CD4-positive, alpha-beta T cell treated with Interleukin-17A for 4 hours (primary cell): ENCODE results near the gene PYHIN1.
A peak's percentile ranks its signal among the peaks of the same experiment; 100 is the strongest.
"Not testable (repeated sequence)": the region's sequence is repeated elsewhere in the genome, so short reads cannot be mapped to it uniquely, and the experiment has no call there.

Source experiments
- DNase-seq: peaks from one replicate; pipeline ENCODE4 v3.0.0-alpha.2; 2020; ENCODE audit warnings: mixed read lengths

PYHIN1 gene

GRCh38 chr1:158983235-158983634, 51.9 kb downstream of the PYHIN1 start:
- DNase-seq, result no peak

GRCh38 chr1:158984386-158984785, 53.0 kb downstream of the PYHIN1 start:
- no peak for DNase-seq

- no peak for DNase-seq
Observed at GRCh38 chr1:158989424-158989823, 58.1 kb downstream of the PYHIN1 start.

GRCh38 chr1:158992787-158993312, 61.5 kb downstream of the PYHIN1 start:
- DNase-seq, result no peak

GRCh38 chr1:158996998-158997397, 65.6 kb downstream of the PYHIN1 start:
- DNase-seq, result no peak

GRCh38 chr1:158998037-158998780, 66.9 kb downstream of the PYHIN1 start:
- no peak for DNase-seq

GRCh38 chr1:158998781-158999161, 67.4 kb downstream of the PYHIN1 start:
- peak; percentile 63 for DNase-seq

- DNase-seq, result no peak
Observed at GRCh38 chr1:158999316-159000069, 68.1 kb downstream of the PYHIN1 start.

GRCh38 chr1:159000070-159000409, 68.7 kb downstream of the PYHIN1 start:
- DNase-seq, result no peak

- no peak for DNase-seq
Observed at GRCh38 chr1:159000625-159001024, 69.3 kb downstream of the PYHIN1 start.

- DNase-seq, result no peak
Observed at GRCh38 chr1:159005161-159005560, 73.8 kb downstream of the PYHIN1 start.

GRCh38 chr1:159005676-159006075, 74.3 kb downstream of the PYHIN1 start:
- DNase-seq, result no peak

GRCh38 chr1:159006210-159006807, 75.0 kb downstream of the PYHIN1 start:
- not testable (repeated sequence) for DNase-seq

- no peak for DNase-seq
Observed at GRCh38 chr1:159007726-159008125, 76.4 kb downstream of the PYHIN1 start.

- peak; percentile 63 for DNase-seq
Observed at GRCh38 chr1:159008744-159009188, 77.4 kb downstream of the PYHIN1 start.

- no peak for DNase-seq
Observed at GRCh38 chr1:159009287-159009686, 77.9 kb downstream of the PYHIN1 start.

GRCh38 chr1:159009704-159010361, 78.5 kb downstream of the PYHIN1 start, which contains the start of gene IFI16:
TSS of gene IFI16 (plus strand) at chr1:159009907. CDS start at chr1:159014681, 4,774 bp downstream.
- peak; percentile 67 for DNase-seq

- DNase-seq, result no peak
Observed at GRCh38 chr1:159010391-159010790, 79.0 kb downstream of the PYHIN1 start.

- DNase-seq, result not testable (repeated sequence)
Observed at GRCh38 chr1:159011001-159011400, 79.6 kb downstream of the PYHIN1 start.

GRCh38 chr1:159011751-159012150, 80.4 kb downstream of the PYHIN1 start:
- no peak for DNase-seq

- peak; percentile 51 for DNase-seq
Observed at GRCh38 chr1:159012495-159012894, 81.1 kb downstream of the PYHIN1 start.

- DNase-seq, result no peak
Observed at GRCh38 chr1:159014003-159014571, 82.7 kb downstream of the PYHIN1 start.

GRCh38 chr1:159014851-159015250, 83.5 kb downstream of the PYHIN1 start:
- no peak for DNase-seq
